Measurements from ENCODE around the gene RNU1-1. TPM values are rescaled to one million over a fixed set of nuclear protein-coding genes. Genes with fewer than 3 reads are reported as not detected.
"Not testable (repeated sequence)": the region's sequence is repeated elsewhere in the genome, so short reads cannot be mapped to it uniquely, and the experiment has no call there.

Gene RNU1-1
- 2,156 and 2,251 TPM in 2 replicates for total RNA-seq

DNA sequence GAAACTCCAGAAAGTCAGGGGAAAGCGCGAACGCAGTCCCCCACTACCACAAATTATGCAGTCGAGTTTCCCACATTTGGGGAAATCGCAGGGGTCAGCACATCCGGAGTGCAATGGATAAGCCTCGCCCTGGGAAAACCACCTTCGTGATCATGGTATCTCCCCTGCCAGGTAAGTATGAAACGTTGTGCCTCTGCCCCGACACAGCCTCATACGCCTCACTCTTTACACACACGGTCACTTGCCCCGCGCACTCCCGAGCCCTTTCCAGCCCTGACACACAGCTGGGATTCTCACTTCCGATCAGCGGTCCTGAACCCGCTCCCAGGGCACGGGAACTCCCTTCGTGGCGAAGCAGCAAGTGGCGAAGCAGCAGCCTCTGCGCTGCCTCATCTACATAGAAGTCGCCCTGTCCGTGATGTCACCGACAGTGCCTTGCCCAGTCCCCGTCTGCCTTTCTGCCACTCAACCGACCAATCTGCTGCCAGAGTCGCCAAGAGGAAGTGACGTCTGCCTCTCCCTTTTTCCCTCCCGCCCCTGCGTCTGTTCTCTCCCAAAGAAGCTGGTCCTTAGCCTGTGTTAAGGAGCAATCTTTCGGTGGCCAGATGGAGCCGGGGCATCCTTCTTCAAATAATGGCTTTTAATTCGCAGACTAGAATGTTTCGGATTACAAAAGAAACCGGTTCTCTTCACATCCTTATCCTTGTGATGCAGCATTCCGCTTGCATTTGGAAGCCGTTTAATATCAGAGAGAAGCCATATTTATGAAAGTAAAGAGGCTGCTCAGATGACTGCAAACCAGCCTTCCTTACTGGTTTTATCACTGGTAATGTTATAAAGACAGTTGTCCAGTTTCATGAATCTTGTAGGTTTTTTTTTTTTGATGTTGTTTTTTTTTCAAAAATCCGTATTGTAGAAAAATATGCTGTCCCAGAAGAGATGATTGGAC, at the start of gene RNU1-1:
RNU1-1 (minus strand) TSS at position 179 of the 949 bp plus-strand sequence.
- intact Hi-C loops (cut with micrococcal nuclease): loop anchor here (1.0 to 10.0 kb wide), 2 partner anchors 147 to 680 kb away; partner anchors contain the start of gene SZRD1

DNA sequence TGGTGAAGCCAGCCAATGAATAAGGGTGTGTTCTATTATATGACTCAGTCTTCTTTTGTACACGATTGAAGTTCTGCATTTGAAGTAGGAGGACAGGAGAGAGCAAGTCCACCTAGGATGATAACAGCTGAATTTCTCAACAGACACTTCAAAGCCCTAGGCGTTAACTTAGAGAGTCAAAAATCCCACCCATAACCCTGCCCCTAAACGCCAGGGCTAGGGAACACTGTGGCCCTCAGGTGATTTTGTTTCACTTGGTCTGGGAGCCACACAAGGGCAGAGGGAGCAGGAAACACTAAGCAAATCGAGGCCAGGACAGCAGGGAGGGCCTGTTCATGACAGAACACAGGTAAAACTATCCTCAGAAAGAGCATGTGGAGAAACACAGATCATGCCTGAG, 47.0 kb upstream of the RNU1-1 start:
- intact Hi-C loops (cut with micrococcal nuclease): not testable (repeated sequence)

DNA sequence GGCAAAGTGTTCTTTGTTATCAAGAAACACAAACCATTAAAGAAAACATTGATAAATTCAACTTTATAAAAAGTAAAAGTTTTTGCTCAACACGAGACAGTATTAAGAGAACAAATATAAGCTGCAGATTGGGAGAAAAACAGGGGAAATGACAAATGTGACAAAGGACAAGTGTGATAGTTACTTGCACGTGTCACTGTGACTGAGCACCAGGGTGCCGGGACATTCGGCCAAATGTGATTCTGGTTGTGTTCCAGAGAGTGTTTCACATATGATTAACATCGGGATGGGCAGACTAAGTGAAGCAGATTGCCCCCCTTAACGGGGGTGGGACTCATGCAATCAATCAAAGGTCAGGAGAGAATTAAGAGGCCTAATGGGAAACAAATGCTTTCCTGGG, 46.4 kb upstream of the RNU1-1 start:
- intact Hi-C loops (cut with micrococcal nuclease): not testable (repeated sequence)

DNA sequence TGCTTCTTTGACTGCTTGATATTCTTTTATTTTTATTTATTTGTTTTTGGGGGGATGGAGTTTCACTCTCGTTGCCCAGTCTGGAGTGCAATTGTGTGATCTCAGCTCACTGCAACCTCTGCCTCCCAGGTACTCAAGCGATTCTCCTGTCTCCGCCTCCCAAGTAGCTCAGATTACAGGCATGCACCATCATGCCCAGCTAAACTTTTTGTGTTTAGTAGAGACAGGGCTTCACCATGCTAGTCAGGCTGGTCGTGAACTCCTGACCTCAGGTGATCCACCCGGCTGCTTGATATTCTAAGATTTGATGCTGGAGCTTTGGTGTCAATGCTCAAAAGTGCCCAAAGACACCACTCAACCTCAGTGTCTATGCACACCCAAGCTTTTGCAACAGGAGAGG, 45.6 kb upstream of the RNU1-1 start:
- intact Hi-C loops (cut with micrococcal nuclease): not testable (repeated sequence)

DNA sequence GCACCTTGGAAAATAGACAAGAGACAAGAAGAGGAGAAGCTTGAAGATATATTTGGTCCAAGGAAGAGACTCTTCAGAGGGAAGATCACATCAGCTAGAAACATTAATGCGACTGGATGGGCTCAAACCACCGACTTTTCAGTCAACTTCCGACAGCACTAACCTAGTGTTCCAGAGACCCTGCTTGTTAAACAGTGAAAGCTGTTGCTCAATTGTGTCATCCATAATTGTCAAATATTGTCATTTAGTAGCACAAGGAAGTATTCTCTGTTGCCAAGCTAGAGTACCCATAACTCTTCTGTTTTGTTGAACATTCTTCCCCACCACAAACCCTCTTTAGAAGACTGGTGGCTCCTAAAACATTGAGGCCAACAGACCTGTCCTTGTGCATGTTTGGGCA, 42.9 kb upstream of the RNU1-1 start:
- intact Hi-C loops (cut with micrococcal nuclease): not testable (repeated sequence)

DNA sequence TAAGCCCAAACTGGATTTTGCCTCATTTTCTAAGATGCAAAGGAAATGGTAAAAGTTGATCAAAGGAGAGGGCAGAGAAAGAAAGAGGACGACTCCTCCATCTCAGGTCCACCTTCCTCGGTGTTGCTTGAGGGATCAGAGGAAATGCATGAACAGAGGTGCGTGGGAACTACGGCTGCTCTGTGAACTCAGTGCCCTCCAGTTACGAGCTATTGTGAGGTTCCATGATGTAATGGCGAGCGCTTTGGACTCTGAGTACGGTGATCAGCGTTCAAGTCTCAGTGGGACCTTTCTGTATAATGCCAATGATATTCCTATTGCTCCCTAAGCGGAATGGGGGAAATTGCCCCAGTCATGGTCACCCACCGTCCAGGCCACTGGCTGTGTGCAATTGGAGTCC, 39.2 kb upstream of the RNU1-1 start:
- intact Hi-C loops (cut with micrococcal nuclease): not testable (repeated sequence)

DNA sequence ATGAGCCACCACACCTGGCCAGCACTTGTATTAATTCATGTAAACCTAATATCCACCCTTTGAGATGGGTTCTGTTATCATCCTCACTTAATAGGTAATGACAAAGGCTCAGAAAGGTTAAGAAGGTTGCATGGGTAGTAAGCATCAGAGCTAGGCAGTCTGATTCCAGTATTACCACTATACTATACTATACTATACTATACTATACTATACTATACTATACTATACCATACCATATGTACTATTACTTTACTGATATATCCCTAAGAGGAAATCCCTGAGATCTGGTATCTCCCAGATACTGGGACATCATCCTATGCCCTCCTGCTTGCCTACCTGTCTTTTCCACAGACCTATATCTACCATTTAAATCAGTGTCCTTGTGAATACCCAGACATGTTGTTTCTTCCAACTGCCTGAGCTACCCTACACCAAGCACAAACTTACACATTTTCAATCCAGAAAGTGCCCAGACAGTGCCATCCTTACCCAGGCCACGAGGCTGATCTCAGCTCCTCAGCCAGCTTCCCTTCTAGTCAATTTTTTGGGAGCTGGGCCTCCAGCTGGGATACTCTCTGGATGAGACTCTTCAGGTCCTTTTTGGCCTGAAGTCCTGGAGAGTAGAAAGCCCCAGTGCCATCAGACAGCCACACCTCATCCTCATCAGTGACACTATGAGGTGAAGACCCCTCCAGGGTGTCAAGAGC, 36.3 kb upstream of the RNU1-1 start:
- intact Hi-C loops (cut with micrococcal nuclease): not testable (repeated sequence)

DNA sequence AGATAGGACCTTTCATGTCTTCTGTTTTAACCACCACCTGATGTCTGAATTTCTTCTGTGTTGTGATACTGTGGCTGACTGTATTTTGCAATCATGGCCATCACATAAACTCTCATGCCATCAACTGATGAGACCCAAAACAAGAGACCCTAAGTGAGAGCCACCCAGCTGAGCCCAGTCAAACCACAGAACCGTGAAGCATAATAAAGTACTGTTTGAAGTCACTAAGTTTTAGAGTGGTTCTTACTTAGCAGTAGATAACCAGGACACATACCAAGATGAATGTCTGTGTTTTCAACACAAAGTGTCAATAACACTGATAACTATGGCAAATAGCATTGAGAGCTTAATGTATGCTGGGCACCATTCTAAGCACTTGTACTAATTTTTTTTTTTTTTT, 35.5 kb upstream of the RNU1-1 start:
- intact Hi-C loops (cut with micrococcal nuclease): not testable (repeated sequence)

DNA sequence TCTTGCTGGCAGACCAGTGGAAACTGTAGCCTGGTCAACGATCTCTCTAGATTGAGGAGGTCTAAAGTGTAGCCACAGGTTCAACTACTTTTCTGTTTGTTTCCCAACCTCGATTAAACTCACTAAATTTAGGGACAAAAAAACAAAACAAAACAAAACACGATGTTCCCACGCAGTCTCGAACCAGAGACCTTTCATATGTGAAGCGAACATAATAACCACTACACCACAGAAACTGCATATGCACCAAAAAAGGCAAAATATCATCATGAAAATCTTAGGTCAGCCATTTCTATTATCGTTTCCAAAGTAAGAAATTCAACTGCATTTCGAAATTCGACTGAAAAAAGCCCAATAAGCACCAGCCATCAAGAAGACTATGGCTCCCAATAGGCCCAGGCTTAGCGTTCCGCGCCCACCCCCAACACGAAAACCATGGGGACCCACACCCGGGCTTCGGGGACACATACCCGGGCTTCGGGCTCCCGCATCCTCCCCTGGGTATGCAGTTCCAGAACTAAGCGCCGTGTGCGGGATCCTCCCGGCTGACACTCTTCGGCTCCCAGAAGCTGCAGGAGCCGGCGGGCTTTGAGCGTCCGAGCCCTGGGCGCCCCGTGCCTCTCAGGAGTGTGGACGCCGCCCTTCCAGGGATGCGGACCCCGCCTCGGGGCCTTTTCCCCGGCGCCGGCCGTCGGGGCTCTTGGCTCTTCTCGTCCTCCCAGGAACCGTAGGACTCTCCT, 33.6 kb upstream of the RNU1-1 start:
- intact Hi-C loops (cut with micrococcal nuclease): not testable (repeated sequence)

DNA sequence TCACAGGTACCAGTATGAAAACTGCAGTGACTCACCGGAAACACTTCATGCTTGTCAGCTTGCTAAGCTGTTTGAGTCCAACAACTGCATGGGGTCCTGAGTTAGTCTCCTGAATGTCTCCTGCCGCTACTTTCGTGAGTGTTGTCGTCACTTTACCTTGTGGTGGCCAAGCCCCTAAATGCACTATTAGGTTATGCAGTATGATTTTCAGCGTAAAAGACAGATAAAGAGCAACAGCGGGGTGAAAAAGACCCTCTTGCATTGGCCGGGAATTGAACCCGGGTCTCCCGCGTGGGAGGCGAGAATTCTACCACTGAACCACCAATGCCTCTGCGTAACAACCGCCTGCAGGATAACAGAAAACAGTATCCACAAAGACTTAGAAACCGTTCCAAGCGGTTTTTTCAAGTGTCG, 31.6 kb upstream of the RNU1-1 start:
- intact Hi-C loops (cut with micrococcal nuclease): not testable (repeated sequence)

DNA sequence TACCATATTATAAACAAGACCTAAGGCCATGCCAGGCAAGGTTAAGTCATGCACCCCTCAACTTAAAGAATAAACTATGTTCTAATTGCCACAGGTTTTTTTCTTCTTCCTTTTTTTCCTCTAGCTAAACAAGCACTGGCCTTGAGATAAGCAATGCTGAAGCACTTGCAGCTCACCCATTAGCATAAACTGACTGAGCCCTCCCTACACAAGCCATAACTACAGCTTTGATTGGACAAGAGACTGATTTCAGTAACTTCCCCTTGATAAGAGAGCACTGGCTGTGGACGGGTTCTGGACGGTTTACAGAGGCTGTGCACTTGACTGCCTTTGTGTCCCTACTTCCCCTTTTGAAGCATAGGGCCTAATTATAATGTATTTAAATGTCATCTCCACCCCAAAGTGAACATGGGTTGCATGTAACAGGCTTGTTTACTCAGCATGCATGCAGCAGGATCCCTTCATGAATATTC, 26.4 kb upstream of the RNU1-1 start:
- intact Hi-C loops (cut with micrococcal nuclease): not testable (repeated sequence)

DNA sequence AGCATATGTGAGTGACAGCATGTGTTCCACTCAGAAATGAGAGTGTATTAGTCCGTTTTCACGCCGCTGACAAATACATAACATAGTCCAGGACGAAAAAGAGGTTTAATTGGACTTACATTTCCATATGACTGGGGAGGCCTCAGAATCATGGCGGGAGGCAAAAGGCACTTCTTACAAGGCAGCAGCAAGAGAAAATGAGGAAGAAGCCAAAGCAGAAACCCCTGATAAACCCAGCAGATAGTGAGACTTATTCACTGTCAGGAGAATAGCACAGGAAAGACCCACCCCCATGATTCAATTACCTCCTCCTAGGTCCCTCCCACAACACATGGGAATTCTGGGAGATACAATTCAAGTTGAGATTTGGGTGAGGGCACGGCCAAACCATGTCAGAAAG, 23.4 kb upstream of the RNU1-1 start:
- intact Hi-C loops (cut with micrococcal nuclease): not testable (repeated sequence)

DNA sequence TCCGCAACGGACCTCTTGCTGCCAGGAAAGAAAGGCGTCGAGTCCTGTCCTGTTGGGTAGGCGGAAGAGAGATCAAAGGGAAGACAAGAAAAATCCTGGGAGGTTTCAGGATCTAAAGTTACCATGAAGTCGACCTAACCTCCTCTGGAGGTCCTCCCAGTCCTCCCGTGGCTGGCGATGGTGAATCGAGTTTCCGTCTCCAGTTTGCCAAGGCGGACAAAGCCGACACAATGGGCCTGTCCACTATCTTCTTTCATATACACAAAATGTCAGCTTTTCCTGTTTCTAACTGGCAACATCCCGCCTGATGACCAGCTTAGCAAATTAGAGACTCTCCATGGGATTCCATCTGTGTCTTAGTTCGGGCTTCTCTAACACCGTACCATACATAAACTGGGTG, 22.7 kb upstream of the RNU1-1 start:
- intact Hi-C loops (cut with micrococcal nuclease): not testable (repeated sequence)

DNA sequence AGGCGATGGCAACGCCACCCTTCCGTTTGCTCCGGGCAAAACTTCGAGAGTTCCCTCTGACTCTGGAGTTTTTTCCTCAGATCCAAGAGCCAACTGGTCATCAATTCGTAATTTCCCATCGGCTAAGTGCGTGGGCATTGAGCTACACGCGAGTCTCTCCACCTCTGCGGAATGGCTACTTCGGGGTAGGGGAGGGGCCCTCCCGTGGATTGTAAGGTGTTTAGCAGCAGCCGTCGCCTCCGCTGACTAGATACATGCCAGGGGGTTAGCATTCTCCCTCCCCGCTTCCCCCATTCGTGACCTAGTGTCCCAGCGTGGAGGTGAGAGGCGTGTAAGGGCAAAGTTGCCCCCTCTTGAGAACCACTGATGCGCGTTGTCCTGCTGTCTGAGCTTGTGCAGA, 21.8 kb upstream of the RNU1-1 start:
- intact Hi-C loops (cut with micrococcal nuclease): not testable (repeated sequence)

DNA sequence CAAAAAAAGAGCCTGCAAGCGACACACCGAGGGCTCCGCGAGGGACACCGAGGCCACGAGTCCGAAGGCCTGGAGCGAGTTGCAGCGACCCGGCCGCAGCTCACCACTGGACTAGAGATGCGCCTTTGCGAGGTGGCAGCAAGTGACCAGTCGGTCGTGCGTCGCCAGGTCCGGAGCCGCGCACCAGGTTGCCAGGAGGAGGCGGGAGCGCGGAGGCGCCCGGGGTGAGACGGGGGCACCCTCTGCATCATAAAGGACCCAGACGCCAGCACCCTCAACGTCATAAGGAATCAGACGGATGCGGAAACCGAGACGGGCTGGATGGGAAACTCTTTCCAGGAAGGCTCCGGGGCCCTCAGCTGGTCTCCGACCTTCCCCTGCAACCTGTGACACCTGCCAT, 21.4 kb upstream of the RNU1-1 start:
- intact Hi-C loops (cut with micrococcal nuclease): not testable (repeated sequence)

DNA sequence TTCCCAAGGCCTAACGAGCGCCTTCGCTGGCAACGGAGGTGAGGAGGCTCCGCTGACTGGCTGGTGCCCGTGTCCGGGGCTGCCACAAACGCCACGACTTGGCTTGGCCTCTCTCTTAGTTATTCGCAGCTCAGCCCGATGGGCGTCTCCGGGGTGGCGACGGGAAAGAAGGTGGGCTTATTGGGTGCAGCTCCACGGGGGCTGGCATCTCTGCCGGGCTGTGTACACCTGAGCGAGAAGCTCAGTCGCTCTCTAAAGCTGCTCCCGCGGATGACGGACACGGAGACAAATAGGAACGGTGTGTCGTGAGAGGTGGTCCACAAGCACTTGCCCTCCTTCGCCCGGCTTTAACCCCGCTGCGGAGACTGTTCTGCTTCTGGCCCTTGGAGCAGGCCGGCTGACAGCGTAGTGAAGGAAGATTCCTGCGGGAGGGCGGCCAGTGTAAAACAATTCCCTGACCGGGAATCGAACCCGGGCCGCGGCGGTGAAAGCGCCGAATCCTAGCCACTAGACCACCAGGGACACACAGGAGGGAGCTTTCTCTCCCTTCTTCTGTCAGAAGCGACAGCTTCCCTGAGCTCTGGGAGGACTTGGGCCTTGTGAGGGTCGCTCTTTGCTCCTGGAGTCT, 20.9 kb upstream of the RNU1-1 start:
- intact Hi-C loops (cut with micrococcal nuclease): not testable (repeated sequence)

DNA sequence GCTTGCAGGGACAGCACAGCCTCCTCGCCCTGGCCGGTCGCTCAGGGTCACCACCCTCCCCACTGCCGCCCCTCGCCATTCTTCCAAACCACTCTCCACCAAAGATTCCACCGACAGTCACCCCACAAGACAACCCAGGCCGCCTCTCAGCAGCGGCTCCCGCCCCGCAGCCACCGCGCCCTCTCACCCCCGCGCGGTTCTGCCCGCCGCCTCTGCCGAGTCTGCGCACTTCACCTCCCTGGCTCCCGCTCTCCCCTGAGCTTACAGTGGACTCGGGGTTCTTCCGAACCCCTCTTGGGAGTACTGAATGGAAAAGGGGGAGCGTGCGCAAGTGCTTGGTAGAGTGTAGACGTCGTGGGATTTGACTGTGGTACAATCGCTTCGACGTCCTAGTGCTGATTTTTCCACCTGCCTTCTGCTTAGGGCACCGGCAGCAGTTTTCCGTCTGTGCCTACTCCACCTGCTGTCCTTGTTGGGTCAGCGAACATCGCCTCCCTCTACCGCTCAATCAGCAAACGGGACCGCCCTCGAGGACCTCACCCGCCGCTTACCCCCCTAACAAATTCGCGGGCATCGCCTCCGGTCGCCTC, 20.2 kb upstream of the RNU1-1 start:
- intact Hi-C loops (cut with micrococcal nuclease): not testable (repeated sequence)

DNA sequence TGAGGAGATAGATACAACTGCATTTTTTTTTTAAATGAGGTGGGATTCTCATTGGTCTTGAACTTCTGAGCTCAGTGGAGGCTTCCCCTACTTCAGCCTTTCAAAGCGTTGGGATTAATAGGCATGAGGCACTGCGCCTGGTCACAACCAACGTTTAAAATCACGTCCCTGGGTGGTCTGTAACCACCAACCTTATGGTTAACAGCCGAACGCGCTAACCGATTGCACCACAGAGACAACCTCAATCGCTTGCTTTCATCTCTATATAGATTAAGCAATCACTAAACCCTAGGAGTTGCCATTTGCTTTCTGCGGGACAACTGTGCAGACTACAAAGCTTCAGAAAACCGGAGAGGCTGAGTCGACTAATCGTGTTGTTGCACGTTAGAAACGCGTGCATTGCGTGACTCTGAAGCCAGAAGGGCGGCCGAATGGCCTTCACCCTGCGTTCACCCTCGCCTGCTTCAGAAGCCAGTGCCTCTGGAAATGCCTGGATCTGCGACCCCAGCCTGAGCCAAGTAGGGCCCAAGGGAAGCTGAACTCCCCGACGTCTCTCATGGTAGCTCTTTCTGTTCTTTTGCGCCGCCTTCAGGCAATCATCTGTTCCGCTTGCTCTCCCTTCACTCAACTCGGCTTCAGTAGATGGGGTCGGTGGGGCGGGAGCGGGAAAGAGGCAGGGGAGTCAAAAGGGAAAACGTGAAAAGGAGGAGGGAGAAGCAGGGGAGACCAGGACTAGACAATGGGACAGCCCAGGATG, 18.3 kb upstream of the RNU1-1 start:
- intact Hi-C loops (cut with micrococcal nuclease): not testable (repeated sequence)

DNA sequence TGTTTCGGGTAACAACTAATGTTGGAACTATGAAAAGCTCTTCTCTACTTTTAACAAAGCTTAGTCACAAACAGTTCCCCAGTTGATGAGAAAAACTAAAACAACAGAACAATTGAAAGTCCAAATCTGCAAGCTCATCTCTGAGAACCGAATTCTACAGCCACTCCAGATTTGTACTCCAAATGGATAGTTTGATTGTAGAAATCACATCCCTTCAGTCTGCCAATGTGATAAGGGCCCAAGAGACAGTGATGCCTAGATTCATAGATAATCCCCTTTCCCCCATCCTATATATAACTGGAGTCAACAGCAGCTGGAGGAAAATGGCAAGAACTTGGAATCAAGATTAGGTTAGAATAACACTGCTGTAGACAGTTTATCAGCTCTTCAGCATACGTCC, 14.3 kb upstream of the RNU1-1 start:
- intact Hi-C loops (cut with micrococcal nuclease): not testable (repeated sequence)

DNA sequence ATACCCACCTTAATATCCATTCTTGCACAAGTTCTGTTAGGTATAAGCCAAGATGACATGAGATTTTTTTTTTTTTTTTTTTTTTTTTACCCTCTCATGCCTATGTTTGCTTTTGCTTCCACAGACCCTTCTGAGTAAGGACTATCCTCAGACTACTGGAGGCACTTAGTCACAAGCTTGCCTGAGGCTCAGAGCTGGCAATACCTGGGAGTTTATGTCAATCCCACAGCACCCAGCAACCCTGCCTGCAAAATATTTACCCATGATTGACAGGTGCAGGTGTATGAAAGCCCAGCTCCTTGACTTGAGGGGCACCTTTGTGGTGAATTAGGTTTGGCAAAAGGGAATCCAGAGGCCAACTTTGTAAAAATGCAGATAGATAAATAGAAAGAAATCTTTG, 11.7 kb upstream of the RNU1-1 start:
- intact Hi-C loops (cut with micrococcal nuclease): not testable (repeated sequence)
